ENCODE measurements around the gene INSIG2.

Gene INSIG2

GRCh38 chr2:118088051-118089024 is at the start of gene INSIG2:
Gene INSIG2, plus strand, starts transcription at chr2:118088471. Its CDS starts 8,086 bp downstream, at chr2:118096557.
- peak; percentile 73 for DNase-seq

- no peak for DNase-seq
Measured at GRCh38 chr2:118040891-118041290, 47.4 kb upstream of the INSIG2 start.

- DNase-seq: no peak
Measured at GRCh38 chr2:118044103-118044716, 44.1 kb upstream of the INSIG2 start.

GRCh38 chr2:118044854-118045253 is 43.4 kb upstream of the INSIG2 start:
- no peak for DNase-seq

- no peak for DNase-seq
Measured at GRCh38 chr2:118045286-118045685, 43.0 kb upstream of the INSIG2 start.

- DNase-seq: no peak
Measured at GRCh38 chr2:118046634-118047210, 41.5 kb upstream of the INSIG2 start.

- DNase-seq: no peak
Measured at GRCh38 chr2:118047380-118047826, 40.9 kb upstream of the INSIG2 start.

GRCh38 chr2:118048401-118048800 is 39.9 kb upstream of the INSIG2 start:
- DNase-seq: no peak

GRCh38 chr2:118049140-118049815 is 39.0 kb upstream of the INSIG2 start:
- DNase-seq: no peak

GRCh38 chr2:118049816-118050140 is 38.5 kb upstream of the INSIG2 start:
- DNase-seq: no peak

GRCh38 chr2:118050386-118050785 is 37.9 kb upstream of the INSIG2 start:
- no peak for DNase-seq

- no peak for DNase-seq
Measured at GRCh38 chr2:118050974-118051373, 37.3 kb upstream of the INSIG2 start.

- DNase-seq: no peak
Measured at GRCh38 chr2:118051826-118052358, 36.4 kb upstream of the INSIG2 start.

GRCh38 chr2:118052474-118052873 is 35.8 kb upstream of the INSIG2 start:
- no peak for DNase-seq

GRCh38 chr2:118053681-118054080 is 34.6 kb upstream of the INSIG2 start:
- no peak for DNase-seq

GRCh38 chr2:118054213-118055008 is 33.9 kb upstream of the INSIG2 start:
- DNase-seq: no peak

- DNase-seq: no peak
Measured at GRCh38 chr2:118055512-118056164, 32.6 kb upstream of the INSIG2 start.

- no peak for DNase-seq
Measured at GRCh38 chr2:118056165-118056534, 32.1 kb upstream of the INSIG2 start.

GRCh38 chr2:118056801-118057200 is 31.5 kb upstream of the INSIG2 start:
- no peak for DNase-seq

GRCh38 chr2:118058951-118059350 is 29.3 kb upstream of the INSIG2 start:
- DNase-seq: no peak

- no peak for DNase-seq
Measured at GRCh38 chr2:118059919-118060478, 28.3 kb upstream of the INSIG2 start.
